GM10847 (cell line): ENCODE measurements around the gene ST3GAL5.

Source experiments
- POLR2A ChIP-seq: IDR thresholded peaks from 2 replicates; pipeline ENCODE4 v1.6.1; 2011; ENCODE audit not compliant: insufficient read length; ENCODE audit errors: extremely low read depth

Gene ST3GAL5

DNA sequence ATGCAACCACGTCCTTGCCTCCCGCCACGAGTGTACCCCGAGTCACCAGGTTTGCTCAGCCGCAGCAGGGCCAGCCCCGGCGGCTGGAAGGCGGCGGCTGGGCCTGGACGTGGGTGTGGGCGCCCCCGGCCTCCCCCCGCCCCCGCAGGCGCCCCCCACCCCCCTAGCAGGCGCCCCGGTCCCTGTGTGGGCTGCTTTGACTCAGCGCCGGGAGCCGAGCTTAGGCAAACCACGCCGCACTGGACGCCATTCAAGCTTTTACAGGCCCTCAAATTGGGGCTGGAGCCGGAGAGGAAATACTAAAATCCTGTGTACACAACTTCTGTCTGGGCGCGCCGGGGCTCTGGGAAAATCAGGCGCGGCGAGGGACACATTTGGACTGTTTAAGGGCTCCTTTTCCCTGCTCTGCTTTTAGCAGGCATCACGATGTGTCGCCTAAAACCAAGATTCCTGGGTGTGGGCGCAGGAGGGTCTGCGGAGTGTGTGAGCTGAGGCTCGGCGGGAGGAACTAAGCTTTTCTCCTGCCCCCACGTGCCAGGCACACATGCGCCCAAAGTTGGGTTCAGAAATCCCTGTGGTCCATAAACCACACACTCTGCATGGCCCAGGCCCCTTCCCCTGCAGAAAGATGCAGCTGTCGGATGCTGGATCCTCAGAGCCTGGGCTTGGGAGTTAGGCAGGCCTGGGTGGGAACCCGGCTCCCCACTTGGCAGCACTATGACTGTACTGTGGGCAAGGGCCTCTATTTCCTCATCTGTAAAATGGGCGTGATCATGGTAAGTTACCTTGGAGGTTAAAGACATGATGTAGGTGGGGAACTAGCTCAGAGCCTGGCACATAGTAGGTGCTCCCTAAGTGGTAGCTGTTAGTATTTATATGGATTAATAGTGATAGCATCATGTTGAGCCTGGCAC, 77.4 kb downstream of the ST3GAL5 start:
- no peak for TF ChIP-seq POLR2A

DNA sequence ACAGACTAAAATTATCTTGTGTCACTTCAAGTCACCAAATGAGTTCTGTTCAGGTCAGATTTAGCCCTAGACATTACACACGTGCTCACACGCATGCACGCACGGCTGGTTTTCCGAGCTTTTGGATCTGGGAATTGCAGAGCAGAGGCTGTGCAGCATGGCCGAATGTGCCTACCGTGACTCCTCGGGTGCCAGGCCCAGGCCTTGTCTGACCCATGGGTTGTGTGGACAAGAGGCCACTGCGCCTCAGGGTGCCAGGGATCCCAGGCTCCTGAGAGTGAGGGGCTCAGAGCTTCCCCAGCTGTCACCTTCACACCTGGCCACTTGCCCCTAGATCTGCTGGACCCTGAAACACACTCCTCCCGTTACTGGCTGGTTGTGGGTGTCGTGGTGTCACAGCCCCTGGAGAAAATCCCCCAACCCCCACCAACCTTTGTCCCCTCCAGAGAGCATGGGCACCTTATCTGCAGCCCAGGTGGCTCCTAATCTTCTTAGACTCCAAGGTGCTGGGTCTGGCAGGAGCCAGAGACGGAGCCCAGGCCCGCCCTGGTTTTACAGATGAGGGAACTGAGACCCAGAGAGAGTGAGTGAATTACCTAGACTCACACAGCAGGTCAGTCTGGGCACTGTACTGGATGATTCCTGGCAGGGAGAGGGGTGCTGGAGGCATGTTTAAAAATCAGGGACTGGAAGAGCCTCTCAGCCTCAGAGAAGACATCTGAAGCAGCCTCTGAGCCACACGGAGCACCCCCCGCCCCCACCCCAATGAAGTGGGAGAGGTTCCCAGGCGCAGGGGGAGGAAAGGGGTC, 78.2 kb downstream of the ST3GAL5 start:
- TF ChIP-seq POLR2A = no peak

DNA sequence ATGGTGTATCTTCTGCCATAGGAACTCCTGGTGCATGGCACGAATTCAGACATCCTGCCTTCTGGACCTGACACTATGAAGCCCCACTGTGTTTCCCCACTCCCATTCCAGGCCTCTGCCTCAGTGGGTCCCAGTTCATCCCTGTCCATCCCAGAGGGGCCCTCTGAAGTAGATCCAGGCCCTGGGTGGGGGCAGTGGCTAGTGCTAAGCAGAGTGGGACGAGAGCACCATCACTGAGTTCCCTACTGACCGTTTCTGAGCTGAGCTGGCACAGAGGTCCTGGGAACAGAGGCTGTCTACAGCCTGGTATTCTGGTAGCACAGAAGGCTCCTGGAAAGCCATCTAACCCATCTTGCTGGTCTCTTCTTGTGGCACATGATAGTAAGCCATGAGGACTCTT, 81.0 kb downstream of the ST3GAL5 start:
- TF ChIP-seq POLR2A = no peak

DNA sequence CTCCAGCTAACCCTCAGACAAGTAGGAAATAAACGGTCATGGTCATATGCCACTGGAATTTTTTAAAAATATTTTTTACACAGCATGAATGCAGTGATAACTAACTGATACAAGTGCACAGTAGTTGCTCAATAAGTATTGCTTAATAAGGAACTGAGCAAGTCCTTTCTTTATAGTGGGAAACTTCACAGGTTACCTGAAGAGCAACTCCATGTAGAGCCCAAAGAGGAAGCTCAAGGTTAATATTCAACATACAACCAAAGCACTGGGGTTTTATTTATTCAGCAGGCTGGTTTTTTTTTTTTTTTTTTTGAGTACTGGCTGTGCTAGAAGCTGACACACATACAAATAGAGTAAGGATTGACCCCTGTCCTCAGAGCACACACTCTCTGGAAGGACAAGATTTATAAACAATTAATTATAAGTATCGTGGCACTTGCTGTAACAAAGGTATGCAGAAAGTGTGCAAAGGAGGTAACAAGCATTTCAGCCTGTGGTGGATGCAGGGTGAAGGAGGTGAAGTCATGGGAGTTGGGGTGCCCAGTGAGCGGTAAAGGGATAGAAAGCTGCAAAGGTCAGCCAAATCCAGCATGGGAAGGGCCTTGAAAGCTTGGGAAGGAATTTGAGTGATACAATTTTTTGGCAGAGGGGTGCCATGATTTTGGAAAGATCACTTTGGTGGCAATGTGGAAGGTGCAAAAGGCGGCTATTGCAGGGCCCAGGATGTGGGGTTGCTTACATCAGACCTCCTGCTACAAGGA, 82.3 kb downstream of the ST3GAL5 start:
- no peak for TF ChIP-seq POLR2A

DNA sequence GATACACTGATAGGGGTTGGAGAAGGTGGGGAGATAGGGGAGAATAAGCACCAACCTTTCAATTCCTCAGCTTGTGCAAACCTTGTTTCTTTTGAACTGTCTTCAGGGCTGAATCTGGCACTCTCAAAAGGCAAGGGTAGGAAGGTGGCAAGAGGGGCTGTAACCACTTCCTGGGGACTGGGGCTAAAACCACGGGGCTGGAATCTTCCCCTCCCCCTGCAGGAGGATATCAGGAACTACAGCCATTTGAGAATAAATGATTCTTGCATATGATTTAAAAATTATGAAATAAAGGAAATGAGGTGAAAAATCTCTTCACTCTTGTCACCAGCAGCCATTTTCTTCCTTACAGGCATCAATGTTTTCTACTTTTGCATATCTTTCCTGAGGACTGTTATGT, 84.2 kb downstream of the ST3GAL5 start:
- TF ChIP-seq POLR2A = no peak

DNA sequence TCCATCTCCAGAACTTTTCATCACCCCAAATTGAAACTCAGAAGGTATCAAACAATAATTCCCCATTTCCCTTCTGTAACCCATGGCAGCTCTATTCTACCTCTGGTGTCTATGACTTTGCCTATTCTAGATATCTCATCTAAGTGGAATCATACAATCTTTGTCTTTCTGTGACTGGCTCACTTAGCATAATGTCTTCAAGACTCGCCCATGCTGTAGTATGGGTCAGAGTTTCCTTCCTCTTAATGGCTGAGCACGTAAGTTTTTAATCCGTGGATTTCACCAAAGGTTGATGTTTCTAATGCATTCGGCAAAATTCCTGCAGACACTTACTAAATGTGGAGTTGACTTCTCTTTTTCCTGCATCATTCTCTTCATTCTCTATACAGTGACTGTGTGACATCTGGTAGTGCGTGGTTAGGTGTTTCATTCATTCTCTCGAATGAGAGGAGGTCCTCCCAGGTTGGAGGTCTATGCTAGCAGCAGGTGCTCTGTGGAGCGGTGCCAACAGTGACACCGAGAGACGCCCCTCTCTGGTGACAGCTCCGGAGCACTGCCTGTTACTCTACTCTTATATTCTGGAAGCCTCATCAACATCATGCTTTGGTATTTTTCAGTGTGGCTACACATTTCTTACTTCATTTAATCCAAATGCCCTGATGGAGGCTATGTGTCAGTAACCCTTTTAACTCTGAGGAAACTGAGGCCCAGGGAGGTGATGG, 84.9 kb downstream of the ST3GAL5 start:
- no peak for TF ChIP-seq POLR2A

DNA sequence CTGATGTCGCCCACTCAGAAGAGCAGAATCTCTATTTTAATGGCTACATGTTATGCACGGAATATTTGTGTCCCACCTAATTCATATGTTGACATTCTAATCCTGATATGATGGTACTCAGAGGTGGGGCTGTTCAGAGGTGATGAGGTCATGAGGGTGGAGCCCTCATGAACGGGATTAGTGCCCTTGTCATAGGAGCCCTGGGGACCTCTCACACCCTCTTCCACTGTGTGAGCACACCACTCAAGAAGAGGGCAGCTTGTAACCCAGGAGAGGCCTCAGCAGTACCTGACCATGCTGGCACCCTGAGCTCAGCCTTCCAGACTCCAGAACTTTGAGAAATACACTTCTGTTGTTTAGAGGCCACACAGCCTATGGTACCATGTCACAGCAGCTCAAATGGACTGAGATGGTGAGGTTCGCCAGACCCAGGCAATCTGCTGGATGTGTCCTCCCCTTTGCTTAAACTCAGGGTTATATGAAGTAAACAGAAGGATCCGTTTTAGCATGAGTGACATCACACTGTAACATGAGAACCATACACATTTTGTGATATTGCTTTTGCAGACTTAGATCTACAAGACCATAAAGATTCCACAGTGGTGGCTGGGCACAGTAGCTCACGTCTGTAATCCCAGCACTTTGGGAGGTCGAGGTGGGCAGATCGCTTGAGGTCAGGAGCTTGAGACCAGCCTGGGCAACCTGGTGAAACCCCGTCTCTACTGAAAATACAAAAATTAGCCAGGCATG, 86.3 kb downstream of the ST3GAL5 start:
- no peak for TF ChIP-seq POLR2A

DNA sequence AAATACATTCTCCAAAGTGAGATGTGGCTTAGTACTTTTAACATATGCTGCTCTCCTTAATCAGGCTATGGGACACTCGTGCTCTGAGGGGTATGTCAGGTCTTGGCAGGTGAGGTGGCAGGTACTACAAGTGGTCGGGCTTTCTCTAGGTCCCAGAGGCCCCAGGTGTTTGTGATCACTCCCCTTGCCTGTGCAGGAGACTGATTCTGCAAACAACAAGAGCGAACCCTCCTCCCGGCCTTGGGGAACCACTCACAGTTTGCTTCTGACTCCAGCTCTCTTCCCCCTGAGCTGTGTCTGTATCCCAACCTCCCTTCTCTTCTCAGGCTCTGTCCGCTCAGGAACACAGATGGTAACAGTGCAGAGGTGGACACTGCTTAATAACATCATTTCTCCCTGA, 86.9 kb downstream of the ST3GAL5 start:
- TF ChIP-seq POLR2A = no peak

DNA sequence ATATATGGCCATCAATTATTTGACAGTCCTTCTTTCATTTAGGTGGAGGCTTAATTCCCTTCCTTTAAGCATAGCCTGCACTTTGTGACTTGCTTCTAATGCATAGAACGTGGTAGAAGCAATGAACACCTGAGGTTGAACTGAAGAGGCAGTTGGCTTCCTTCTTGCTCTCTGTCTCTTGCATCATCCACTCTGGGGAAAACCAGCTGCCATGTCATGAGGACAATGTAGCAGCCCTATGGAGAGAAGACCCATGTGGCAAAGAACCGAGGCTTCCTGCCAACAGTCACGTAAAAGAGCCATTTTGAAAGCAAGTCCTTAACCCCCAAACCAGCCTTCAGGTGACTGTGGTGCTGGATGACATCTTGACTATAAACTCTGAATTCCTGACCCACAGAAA, 88.2 kb downstream of the ST3GAL5 start:
- TF ChIP-seq POLR2A = no peak

DNA sequence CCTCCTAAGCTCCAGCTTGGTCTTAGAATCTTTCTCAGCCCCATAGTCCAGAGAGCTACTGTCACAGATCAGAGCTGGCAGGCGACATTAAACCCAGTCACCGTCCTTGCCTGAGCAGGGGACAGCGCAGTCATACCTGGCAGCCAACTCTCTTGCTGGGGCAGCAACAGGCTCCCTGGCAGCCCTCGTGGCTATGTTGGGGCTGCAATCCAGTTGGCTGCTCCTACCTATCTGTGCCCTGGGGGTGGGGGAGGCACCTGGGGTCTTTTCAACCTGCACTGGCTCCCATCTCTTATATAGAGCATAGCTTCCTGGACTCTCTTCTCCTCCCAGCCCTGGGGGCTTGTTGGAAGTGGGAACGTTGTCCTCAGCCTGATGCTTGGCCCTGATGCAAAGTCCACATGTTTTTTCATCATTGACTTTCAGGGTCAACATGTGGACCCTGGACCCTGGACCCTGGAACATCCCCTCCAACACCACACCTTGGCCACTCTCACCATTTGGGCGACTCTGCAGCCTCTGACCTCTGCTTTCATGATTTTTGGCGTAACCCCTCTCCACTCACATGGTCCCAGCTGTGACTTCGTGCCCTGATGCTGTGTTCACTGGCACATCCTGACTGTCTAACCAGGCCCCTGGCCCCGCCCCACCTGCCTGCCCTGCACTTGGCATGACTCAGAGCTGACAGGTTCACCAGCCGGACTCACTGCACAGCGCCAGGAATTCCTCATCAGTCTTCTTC, 89.4 kb downstream of the ST3GAL5 start:
- TF ChIP-seq POLR2A = no peak

DNA sequence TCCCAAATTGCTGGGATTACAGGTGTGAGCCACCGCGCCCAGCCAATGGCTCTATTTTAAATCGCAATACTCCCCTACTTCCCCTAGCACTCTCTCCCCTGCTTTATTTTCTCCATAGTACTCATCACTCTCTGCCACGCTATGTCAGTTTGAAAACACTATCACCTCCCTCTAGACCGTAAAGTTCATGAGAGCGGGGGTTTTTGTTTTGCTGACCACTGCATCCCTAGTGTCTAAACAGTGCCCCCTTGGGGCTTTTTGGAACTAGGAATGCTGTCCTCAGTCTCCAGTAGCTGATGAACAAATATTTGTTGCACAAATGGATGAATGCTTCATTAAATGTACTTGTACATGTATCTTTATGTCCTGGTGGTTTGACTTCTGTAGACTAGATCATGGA, 90.9 kb downstream of the ST3GAL5 start:
- TF ChIP-seq POLR2A = no peak

DNA sequence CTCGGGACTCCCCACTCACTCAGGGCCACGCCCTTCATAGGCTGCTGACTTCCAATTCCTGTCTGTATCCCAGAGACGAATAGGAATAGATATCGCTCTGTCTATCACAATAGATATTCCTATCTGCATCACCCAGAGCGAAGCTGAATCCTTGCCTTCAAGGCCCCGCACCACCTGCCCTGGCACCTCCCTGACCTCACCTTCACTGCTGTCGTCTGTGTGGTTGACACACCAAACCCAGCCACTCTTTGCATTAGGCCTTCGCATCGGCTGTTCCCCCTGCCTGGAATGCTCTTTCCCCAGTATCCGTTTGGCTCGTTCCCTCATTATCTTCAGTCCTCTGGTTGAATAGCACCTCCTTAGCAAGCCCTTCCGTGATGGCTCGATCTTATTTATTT, 91.5 kb downstream of the ST3GAL5 start:
- TF ChIP-seq POLR2A = no peak
